OCI-LY1 (cell line): ENCODE measurements around the gene ATP11A.

Experiments used
- CTCF ChIP-seq: fragments of 200-600 bp; sonication (generic), shearing (Covaris generic); IDR thresholded peaks from 2 replicates; pipeline ENCODE4 v1.5.1; 2017; ENCODE audit warnings: mild to moderate bottlenecking, antibody characterized with exemption, low read length, moderate library complexity, mixed read lengths
- EZH2 ChIP-seq: fragments of 200-600 bp; sonication (generic), shearing (Covaris generic); IDR thresholded peaks from 2 replicates; pipeline ENCODE4 v1.8.0; 2017; ENCODE audit warnings: borderline replicate concordance, mixed run types, mild to moderate bottlenecking, antibody characterized with exemption, low read length, moderate library complexity, mixed read lengths

- no peak for TF ChIP-seq CTCF
- no peak for TF ChIP-seq EZH2
These were observed 42.8 kb downstream of the ATP11A start for GRCh38 chr13:112732679-112733078.
